Measurements from ENCODE around the gene FAM229A.

FAM229A gene

GRCh38 chr1:32330558-32331151 is 31.6 kb downstream of the FAM229A start:
- no peak for DNase-seq (ENCODE audit: low spot score)

GRCh38 chr1:32329931-32330466 is 32.3 kb downstream of the FAM229A start:
- DNase-seq (ENCODE audit: low spot score) = no peak

GRCh38 chr1:32327204-32327603 is 35.1 kb downstream of the FAM229A start:
- no peak for DNase-seq (ENCODE audit: low spot score)

GRCh38 chr1:32321712-32322291 is 40.5 kb downstream of the FAM229A start:
- no peak for DNase-seq (ENCODE audit: low spot score)

GRCh38 chr1:32318127-32318869 is 44.0 kb downstream of the FAM229A start:
- no peak for DNase-seq (ENCODE audit: low spot score)

GRCh38 chr1:32316903-32317277 is 45.4 kb downstream of the FAM229A start:
- no peak for DNase-seq (ENCODE audit: low spot score)

GRCh38 chr1:32311709-32312393 is 50.4 kb downstream of the FAM229A start:
- peak; percentile 52 for DNase-seq (ENCODE audit: low spot score)

Data from D341Med (cell line).